Breast epithelium (tissue), 3 donors: Measurements from ENCODE around the gene FRMD3.

Experiments
- POLR2A ChIP-seq: fragments of 450-650 bp; IDR thresholded peaks from one replicate; pipeline ENCODE4 v1.6.1; 2016; ENCODE audit warnings: antibody characterized with exemption, mild to moderate bottlenecking, moderate library complexity
- POLR2AphosphoS5 ChIP-seq, 3 donors: sonication (generic); formaldehyde crosslinking; IDR thresholded peaks; one replicate each; pipeline ENCODE4 v1.6.1; 2017; ENCODE audit warnings: antibody characterized with exemption in 3 of 3
- TF ChIP-seq, protein P1 (sequence below), 3 donors: fragments of 450-650 bp; IDR thresholded peaks; one replicate each; pipeline ENCODE4 v1.5.1; 2016 to 2017; ENCODE audit warnings: antibody characterized with exemption in 3 of 3, mild to moderate bottlenecking in 3 of 3, moderate library complexity in 3 of 3

DNA sequence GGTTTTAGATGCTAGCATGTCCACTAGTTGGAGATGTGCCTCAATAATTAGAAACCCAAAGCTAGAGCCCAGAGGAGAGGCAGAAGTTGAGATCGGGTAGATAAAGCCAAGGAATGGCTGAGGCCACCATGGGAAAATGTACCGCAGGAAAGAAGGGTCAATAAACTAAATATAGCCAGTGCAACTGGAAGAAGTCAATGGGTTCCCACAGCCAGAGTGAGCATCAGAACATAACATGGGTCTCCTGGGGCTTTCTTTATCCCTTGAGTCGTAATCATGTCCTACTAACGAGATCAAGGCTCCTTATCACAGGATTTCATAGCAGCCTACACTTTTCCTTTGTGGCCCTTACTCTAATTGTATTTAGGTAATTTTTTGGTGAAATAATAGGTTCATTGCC, 61.7 kb downstream of the FRMD3 start:
- TF ChIP-seq, protein P1, sequence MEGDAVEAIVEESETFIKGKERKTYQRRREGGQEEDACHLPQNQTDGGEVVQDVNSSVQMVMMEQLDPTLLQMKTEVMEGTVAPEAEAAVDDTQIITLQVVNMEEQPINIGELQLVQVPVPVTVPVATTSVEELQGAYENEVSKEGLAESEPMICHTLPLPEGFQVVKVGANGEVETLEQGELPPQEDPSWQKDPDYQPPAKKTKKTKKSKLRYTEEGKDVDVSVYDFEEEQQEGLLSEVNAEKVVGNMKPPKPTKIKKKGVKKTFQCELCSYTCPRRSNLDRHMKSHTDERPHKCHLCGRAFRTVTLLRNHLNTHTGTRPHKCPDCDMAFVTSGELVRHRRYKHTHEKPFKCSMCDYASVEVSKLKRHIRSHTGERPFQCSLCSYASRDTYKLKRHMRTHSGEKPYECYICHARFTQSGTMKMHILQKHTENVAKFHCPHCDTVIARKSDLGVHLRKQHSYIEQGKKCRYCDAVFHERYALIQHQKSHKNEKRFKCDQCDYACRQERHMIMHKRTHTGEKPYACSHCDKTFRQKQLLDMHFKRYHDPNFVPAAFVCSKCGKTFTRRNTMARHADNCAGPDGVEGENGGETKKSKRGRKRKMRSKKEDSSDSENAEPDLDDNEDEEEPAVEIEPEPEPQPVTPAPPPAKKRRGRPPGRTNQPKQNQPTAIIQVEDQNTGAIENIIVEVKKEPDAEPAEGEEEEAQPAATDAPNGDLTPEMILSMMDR (IDR thresholded peaks at IDR 0.05), result no peak
- TF ChIP-seq POLR2A (no peak), POLR2AphosphoS5 (IDR thresholded peaks at IDR 0.05) (no peak)
